OCI-LY1 (cell line): ENCODE measurements around the gene MPI.

Source experiments
- H2AFZ ChIP-seq: fragments of 200-600 bp; sonication (generic), shearing (Covaris generic); 2 replicates; pipeline ENCODE4 v1.6.0; 2014; ENCODE audit warnings: antibody characterized with exemption, mild to moderate bottlenecking, low read length
- H3F3A ChIP-seq: fragments of 200-600 bp; sonication (generic), shearing (Covaris generic); 2 replicates; pipeline ENCODE4 v1.6.0; 2014; ENCODE audit warnings: mild to moderate bottlenecking, antibody characterized with exemption, low read length, moderate library complexity; ENCODE audit not compliant: insufficient read depth
- H3K27ac ChIP-seq: fragments of 200-600 bp; sonication (generic); 2 replicates; pipeline ENCODE4 v1.5.1; 2014; ENCODE audit warnings: low read length, mixed run types, mild to moderate bottlenecking, low read depth; ENCODE audit not compliant: poor library complexity, severe bottlenecking
- H3K27me3 ChIP-seq: fragments of 200-600 bp; sonication (generic); 2 replicates; pipeline ENCODE4 v1.6.0; 2014; ENCODE audit warnings: antibody characterized with exemption, mild to moderate bottlenecking, low read length, moderate library complexity; ENCODE audit not compliant: insufficient read depth
- H3K36me3 ChIP-seq: fragments of 200-600 bp; sonication (generic); 2 replicates; pipeline ENCODE4 v1.6.1; 2014; ENCODE audit warnings: mild to moderate bottlenecking, antibody characterized with exemption, low read length, moderate library complexity, mixed read lengths; ENCODE audit not compliant: insufficient read depth
- H3K4me1 ChIP-seq: fragments of 200-600 bp; sonication (generic); 2 replicates; pipeline ENCODE4 v1.5.1; 2014; ENCODE audit warnings: mild to moderate bottlenecking, low read length, moderate library complexity; ENCODE audit not compliant: insufficient read depth, severe bottlenecking
- H3K4me2 ChIP-seq: fragments of 200-600 bp; sonication (generic), shearing (Covaris generic); 2 replicates; pipeline ENCODE4 v1.6.1; 2014; ENCODE audit warnings: low read length
- H3K4me3 ChIP-seq: fragments of 200-600 bp; sonication (generic); 2 replicates; pipeline ENCODE4 v1.5.1; 2014; ENCODE audit warnings: low read length, low read depth, mild to moderate bottlenecking, mixed read lengths; ENCODE audit not compliant: poor library complexity, severe bottlenecking
- H3K79me2 ChIP-seq: fragments of 200-600 bp; shearing (Covaris generic); 2 replicates; pipeline ENCODE4 v1.6.1; 2016; ENCODE audit warnings: mixed run types, low read length, mixed read lengths; ENCODE audit not compliant: insufficient read depth
- H3K9ac ChIP-seq: fragments of 200-600 bp; sonication (generic), shearing (Covaris generic); 2 replicates; pipeline ENCODE4 v1.6.1; 2014; ENCODE audit warnings: mild to moderate bottlenecking, low read length, mixed read lengths
- H3K9me2 ChIP-seq: fragments of 200-600 bp; sonication (generic), shearing (Covaris generic); 2 replicates; pipeline ENCODE4 v1.6.1; 2014; ENCODE audit warnings: low read depth, mild to moderate bottlenecking, low read length, mixed read lengths
- H3K9me3 ChIP-seq: fragments of 200-600 bp; shearing (Covaris generic); 2 replicates; pipeline ENCODE4 v1.6.1; 2014; ENCODE audit warnings: low read length, mixed read lengths
- H4K20me1 ChIP-seq: fragments of 200-600 bp; sonication (generic), shearing (Covaris generic); 2 replicates; pipeline ENCODE4 v1.6.0; 2016; ENCODE audit warnings: mild to moderate bottlenecking, low read length; ENCODE audit not compliant: insufficient read depth
- EZH2 ChIP-seq: fragments of 200-600 bp; sonication (generic), shearing (Covaris generic); IDR thresholded peaks from 2 replicates; pipeline ENCODE4 v1.8.0; 2017; ENCODE audit warnings: borderline replicate concordance, mixed run types, mild to moderate bottlenecking, antibody characterized with exemption, low read length, moderate library complexity, mixed read lengths
- TF ChIP-seq, protein P1 (sequence below): fragments of 200-600 bp; sonication (generic), shearing (Covaris generic); IDR thresholded peaks from 2 replicates; pipeline ENCODE4 v1.5.1; 2017; ENCODE audit warnings: mild to moderate bottlenecking, antibody characterized with exemption, low read length, moderate library complexity, mixed read lengths

MPI gene

GRCh38 chr15:74889883-74890664, at the start of gene MPI:
MPI (plus strand) TSS chr15:74890042; CDS start chr15:74890074, 32 bp downstream.
- H3K27me3 ChIP-seq: no peaks in the 10 kb centered on the region
- peak within 1 kb of the TSS; percentile 76 for H3K4me3 ChIP-seq
- H3K27ac ChIP-seq: peak within 1 kb of the TSS; percentile 22
- TF ChIP-seq, protein P1, sequence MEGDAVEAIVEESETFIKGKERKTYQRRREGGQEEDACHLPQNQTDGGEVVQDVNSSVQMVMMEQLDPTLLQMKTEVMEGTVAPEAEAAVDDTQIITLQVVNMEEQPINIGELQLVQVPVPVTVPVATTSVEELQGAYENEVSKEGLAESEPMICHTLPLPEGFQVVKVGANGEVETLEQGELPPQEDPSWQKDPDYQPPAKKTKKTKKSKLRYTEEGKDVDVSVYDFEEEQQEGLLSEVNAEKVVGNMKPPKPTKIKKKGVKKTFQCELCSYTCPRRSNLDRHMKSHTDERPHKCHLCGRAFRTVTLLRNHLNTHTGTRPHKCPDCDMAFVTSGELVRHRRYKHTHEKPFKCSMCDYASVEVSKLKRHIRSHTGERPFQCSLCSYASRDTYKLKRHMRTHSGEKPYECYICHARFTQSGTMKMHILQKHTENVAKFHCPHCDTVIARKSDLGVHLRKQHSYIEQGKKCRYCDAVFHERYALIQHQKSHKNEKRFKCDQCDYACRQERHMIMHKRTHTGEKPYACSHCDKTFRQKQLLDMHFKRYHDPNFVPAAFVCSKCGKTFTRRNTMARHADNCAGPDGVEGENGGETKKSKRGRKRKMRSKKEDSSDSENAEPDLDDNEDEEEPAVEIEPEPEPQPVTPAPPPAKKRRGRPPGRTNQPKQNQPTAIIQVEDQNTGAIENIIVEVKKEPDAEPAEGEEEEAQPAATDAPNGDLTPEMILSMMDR: no peak
- no peak for TF ChIP-seq EZH2
- H4K20me1 ChIP-seq: no peaks in the 10 kb centered on the region
- H3K9me2 ChIP-seq: no peaks in the 10 kb centered on the region
- H3K9me3 ChIP-seq: no peaks in the 10 kb centered on the region
- H3F3A ChIP-seq: no peaks in the 10 kb centered on the region
- H3K79me2 ChIP-seq: no peaks in the 10 kb centered on the region
- peak within 1 kb of the TSS; percentile 93 for H3K4me2 ChIP-seq
- peak within 1 kb of the TSS; percentile 81 for H3K9ac ChIP-seq
- H3K4me1 ChIP-seq: peaks cover 18% of the 10 kb centered on the region
- peak within 1 kb of the TSS; percentile 54; the same call in 1 of the 2 replicates for H2AFZ ChIP-seq
- H3K36me3 ChIP-seq: peaks cover 26% of the 10 kb centered on the region

DNA sequence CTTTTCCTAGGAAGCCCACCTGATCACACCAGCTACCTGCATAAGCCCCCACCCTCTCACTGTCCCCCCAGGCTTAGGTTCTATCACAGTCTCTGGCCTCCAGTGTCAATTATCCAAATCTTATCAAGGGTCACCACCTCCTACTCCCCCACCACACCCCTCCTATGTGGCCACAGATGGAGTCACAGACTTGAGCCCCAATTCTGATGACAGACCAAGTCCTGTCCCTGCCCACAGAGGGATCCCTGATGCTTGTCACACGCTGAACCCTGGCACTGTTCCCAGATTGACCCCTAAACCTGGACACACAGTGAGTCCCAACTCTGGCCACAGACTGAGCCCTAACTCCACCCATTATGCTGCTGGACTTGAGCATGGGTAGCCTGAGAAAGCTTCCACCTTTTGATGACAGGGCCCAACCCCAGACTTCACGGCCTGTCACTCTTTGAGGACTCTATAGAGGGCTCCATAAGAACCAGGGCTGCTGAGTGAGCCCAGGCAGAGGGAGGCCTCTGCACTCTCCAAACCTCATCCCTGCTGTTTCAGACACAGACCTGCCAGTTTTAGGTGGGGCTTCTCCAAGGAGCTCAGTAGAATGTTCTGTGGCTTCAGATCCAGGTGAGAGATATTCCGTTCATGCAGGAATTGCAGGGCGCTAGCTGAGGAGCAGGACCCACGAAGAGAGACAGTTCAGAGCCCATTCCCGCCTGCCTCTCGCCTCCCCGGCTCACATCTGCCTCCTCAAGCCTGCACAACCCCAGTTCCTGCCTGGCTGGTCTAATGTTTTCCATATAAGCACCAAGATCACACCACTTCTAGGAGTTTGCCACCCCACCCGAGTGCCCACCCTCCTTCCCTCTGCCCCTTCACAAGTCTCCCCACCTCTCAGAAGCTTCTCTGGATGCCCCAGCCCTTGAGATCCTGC, 48.7 kb upstream of the MPI start:
- Histone ChIP-seq H3K9me2 (no peaks in the 10 kb centered on the region), H3K9me3 (no peaks in the 10 kb centered on the region), H3K27ac (no peak overlapping the region), H3K27me3 (no peaks in the 10 kb centered on the region), H2AFZ (no peak overlapping the region), H3F3A (no peaks in the 10 kb centered on the region), H3K4me1 (peaks cover 51% of the 10 kb centered on the region), H3K4me2 (peak overlapping the region; percentile 73), H3K36me3 (peaks cover 27% of the 10 kb centered on the region; the same call in 1 of the 2 replicates), H4K20me1 (no peaks in the 10 kb centered on the region), H3K79me2 (no peaks in the 10 kb centered on the region), H3K9ac (peak overlapping the region; percentile 82; the same call in 1 of the 2 replicates), H3K4me3 (peak overlapping the region; percentile 78)
- TF ChIP-seq, protein P1: no peak
- no peak for TF ChIP-seq EZH2

- Histone ChIP-seq H3K9me3 (no peaks in the 10 kb centered on the region), H3K9me2 (no peaks in the 10 kb centered on the region), H3K27me3 (no peaks in the 10 kb centered on the region), H3K79me2 (no peaks in the 10 kb centered on the region), H3K9ac (peak overlapping the region; percentile 82), H3K36me3 (peaks cover 25% of the 10 kb centered on the region; the same call in 1 of the 2 replicates), H3F3A (no peaks in the 10 kb centered on the region), H3K4me1 (peaks cover 51% of the 10 kb centered on the region), H3K27ac (no peak overlapping the region), H3K4me2 (peak overlapping the region; percentile 73), H4K20me1 (no peaks in the 10 kb centered on the region), H3K4me3 (peak overlapping the region; percentile 78), H2AFZ (no peak overlapping the region)
- no peak for TF ChIP-seq EZH2
- TF ChIP-seq, protein P1: no peak
These were observed 47.9 kb upstream of the MPI start for GRCh38 chr15:74841891-74842373.
